Spleen (tissue), 11 donors: ENCODE data around the gene CCL16. TPM values are rescaled to one million over a fixed set of nuclear protein-coding genes. Genes with fewer than 3 reads are reported as not detected.
A peak's percentile ranks its signal among the peaks of the same experiment; 100 is the strongest.

Experiments used
- DNase-seq: peaks from one replicate; pipeline ENCODE4 v3.0.0-alpha.2; 2020
- H3K27ac ChIP-seq, 8 donors: fragments of 200-600 bp; sonication (generic) in 7 of 8; 1 replicate in 4 of 8; 2 replicates in 4 of 8; pipeline versions ENCODE4 v1.5.0 to v1.8.0; 2016 to 2021; ENCODE audit warnings: inconsistent platforms in 4 of 8, mild to moderate bottlenecking in 4 of 8, moderate library complexity in 1 of 8
- H3K27me3 ChIP-seq, 7 donors: fragments of 200-600 bp; sonication (generic) in 6 of 7; replicated peaks in 1 of 7; 1 replicate in 4 of 7; 2 replicates in 3 of 7; pipeline versions ENCODE4 v1.5.0 to v1.8.0; 2016 to 2021; ENCODE audit warnings: inconsistent platforms in 3 of 7, mild to moderate bottlenecking in 1 of 7
- H3K36me3 ChIP-seq, 6 donors: fragments of 200-600 bp; sonication (generic) in 5 of 6; 1 replicate in 4 of 6; 2 replicates in 2 of 6; pipeline versions ENCODE4 v1.5.0 to v1.8.0; 2016 to 2021; ENCODE audit warnings: inconsistent platforms in 2 of 6
- H3K4me1 ChIP-seq, 6 donors: fragments of 200-600 bp; sonication (generic) in 5 of 6; 1 replicate in 3 of 6; 2 replicates in 3 of 6; pipeline versions ENCODE4 v1.5.0 to v1.8.0; 2016 to 2021; ENCODE audit warnings: inconsistent platforms in 3 of 6
- H3K4me3 ChIP-seq, 8 donors: fragments of 200-600 bp; sonication (generic) in 7 of 8; 1 replicate in 4 of 8; 2 replicates in 4 of 8; pipeline versions ENCODE4 v1.5.0 to v1.8.0; 2016 to 2021; ENCODE audit warnings: inconsistent platforms in 4 of 8, mild to moderate bottlenecking in 4 of 8, moderate library complexity in 2 of 8
- H3K9me3 ChIP-seq, 8 donors: fragments of 200-600 bp; sonication (generic) in 7 of 8; 1 replicate in 4 of 8; 2 replicates in 4 of 8; pipeline versions ENCODE4 v1.5.0 to v1.8.0; 2016 to 2021; ENCODE audit warnings: inconsistent platforms in 4 of 8
- CTCF ChIP-seq, 11 experiments: fragments of 200-600 bp in 7 of 11; fragments of 450-650 bp in 4 of 11; sonication (generic) in 4 of 11; IDR thresholded peaks in 8 of 11; conservative IDR thresholded peaks in 3 of 11; 1 replicate in 7 of 11; 2 replicates in 4 of 11; pipeline versions ENCODE4 v1.4.0 to v1.8.0; 2016 to 2021; ENCODE audit warnings: antibody characterized with exemption in 11 of 11, inconsistent platforms in 4 of 11, mild to moderate bottlenecking in 1 of 11
- POLR2A ChIP-seq, 3 donors: fragments of 450-650 bp; IDR thresholded peaks; one replicate each; pipeline ENCODE4 v1.5.1; 2017; ENCODE audit warnings: antibody characterized with exemption in 3 of 3, mild to moderate bottlenecking in 1 of 3
- POLR2AphosphoS5 ChIP-seq, 3 donors: sonication (generic); formaldehyde crosslinking; IDR thresholded peaks; one replicate each; pipeline ENCODE4 v1.5.1; 2017; ENCODE audit warnings: antibody characterized with exemption in 3 of 3
- WGBS, 5 donors: extraction: QIAGEN DNeasy Blood & Tissue Kit in 3 of 5; methylation state at CpG; one replicate each; pipeline versions ENCODE4 v1.1.5 to v1.1.7; 2013 to 2018; 5-methylcytosine and 5-hydroxymethylcytosine counted together
- intact Hi-C: fragments of 100-400 bp; cut with DNase I; formaldehyde crosslinking; loops from one replicate; pipeline ENCODE4 v1.15.0; 2023; ENCODE audit warnings: low total_unique reads
- polyA plus RNA-seq, 3 donors: library from polyadenylated mRNA; stranded (reverse); fragments of 200-250 nt; gene quantifications; one replicate each; pipeline ENCODE4 v1.2.1, GENCODE V29; 2013
- total RNA-seq, 7 donors: library from RNA; depleted of rRNA in 3 of 7; stranded (reverse); fragments of >200 nt in 3 of 7; fragmentation: NEBNext Ultra II Directional in 4 of 7; extraction: Animal tissue kit (Norgen Biotek cat#: 25700) in 4 of 7; gene quantifications; one replicate each; pipeline versions ENCODE4 v1.1.0 to v1.2.1, GENCODE V29; 2016 to 2021
- donor health status: healthy with polysubstance abuse.
- donor health status: DM: no; HTN: no; CAD: no; lungs with moderate emphysema.
- donor health status: DM: no; HTN: no; CAD: no.
- donor health status: Bipolar disorder and iron deficiency.
- donor health status: healthy.
- donor health status: DM: no; HTN: no; CAD: no.
- donor health status: DM: yes; HTN: yes; CAD: no.

CCL16 gene
- total and polyA plus RNA-seq, 10 donors = 0.27 to 8.4 (median 1.7) TPM

- Histone ChIP-seq H3K4me3 (no peak overlapping the region), H3K27me3 (no peaks in the 10 kb centered on the region), H3K9me3 (peaks cover 0 to 17% (median 9%) of the 10 kb centered on the region in 8 donors), H3K4me1 (peaks cover 0 to 30% (median 8%) of the 10 kb centered on the region in 6 donors), H3K36me3 (peaks cover 0 to 11% (median 0%) of the 10 kb centered on the region in 6 donors), H3K27ac (peak overlapping the region in 5 of 8 donors; percentile 28 to 82 (median 56))
- TF ChIP-seq POLR2AphosphoS5 (IDR thresholded peaks at IDR 0.05) (no peak), CTCF (IDR thresholded peaks at IDR 0.05 in 8 of 11, conservative IDR thresholded peaks at IDR 0.05 in 3 of 11) (no peak), POLR2A (IDR thresholded peaks at IDR 0.05) (no peak)
- intact Hi-C loops = no loop called here
- DNase-seq = no peak
These were observed 6.9 kb upstream of the CCL16 start for GRCh38 chr17:35988164-35988563.

DNA sequence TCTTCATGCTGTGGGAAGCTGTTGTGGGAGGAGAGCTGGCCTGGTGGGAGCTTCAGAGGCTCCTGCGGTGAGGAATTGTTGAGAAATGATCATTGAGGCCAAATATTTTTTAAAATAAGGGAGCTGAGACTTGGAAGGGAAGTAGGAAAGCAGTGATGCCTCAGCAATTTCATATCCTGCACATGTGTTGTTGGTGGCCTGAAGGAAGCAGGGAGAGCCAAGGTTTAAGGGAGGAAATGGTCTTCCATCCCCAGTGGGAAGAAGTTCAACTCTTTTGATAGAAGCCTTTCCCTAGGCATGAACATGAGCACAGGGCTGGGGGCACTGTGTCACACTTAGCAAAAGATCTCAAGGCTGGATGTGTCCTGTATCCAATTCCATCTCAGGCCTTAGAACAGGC lies 5.3 kb upstream of the CCL16 start, which contains the start of gene CCL14:
CCL14 (minus strand) TSS at position 87 of the 400 bp plus-strand sequence; CDS start at position 7, 80 bp downstream.
- intact Hi-C loops = no loop called here
- Histone ChIP-seq H3K9me3 (peaks cover 0 to 17% (median 9%) of the 10 kb centered on the region in 8 donors), H3K27ac (peak within 1 kb of the TSS in 7 of 8 donors; percentile 16 to 82 (median 70)), H3K27me3 (no peaks in the 10 kb centered on the region), H3K36me3 (peaks cover 0 to 14% (median 0%) of the 10 kb centered on the region in 6 donors), H3K4me1 (peaks cover 0 to 44% (median 10%) of the 10 kb centered on the region in 6 donors), H3K4me3 (peak within 1 kb of the TSS; percentile 1 to 70 (median 45))
- TF ChIP-seq POLR2A (IDR thresholded peaks at IDR 0.05) (no peak), CTCF (IDR thresholded peaks at IDR 0.05 in 8 of 11, conservative IDR thresholded peaks at IDR 0.05 in 3 of 11) (no peak), POLR2AphosphoS5 (IDR thresholded peaks at IDR 0.05) (peak in 2 of 3 donors; percentile 40 to 75)
- WGBS, 5 donors = 63 to 79% (median 66%) methylated on average over 1 of the region's 1 CpG
- no peak for DNase-seq

- Histone ChIP-seq H3K36me3 (peaks cover 0 to 14% (median 0%) of the 10 kb centered on the region in 6 donors), H3K4me3 (peak overlapping the region in 7 of 8 donors; percentile 29 to 70 (median 47)), H3K27me3 (no peaks in the 10 kb centered on the region), H3K27ac (peak overlapping the region in 7 of 8 donors; percentile 13 to 82 (median 64)), H3K9me3 (peaks cover 0 to 9% (median 6%) of the 10 kb centered on the region in 8 donors), H3K4me1 (peaks cover 0 to 47% (median 10%) of the 10 kb centered on the region in 6 donors)
- intact Hi-C loops = no loop called here
- 86 to 98% (median 94%) methylated on average over 6 of the region's 6 CpGs for whole genome bisulfite sequencing, 5 donors
- DNase-seq = no peak
- TF ChIP-seq POLR2A (IDR thresholded peaks at IDR 0.05) = no peak
- peak in 1 of 3 donors; percentile 37 for TF ChIP-seq POLR2AphosphoS5 (IDR thresholded peaks at IDR 0.05)
These were observed 2.8 kb upstream of the CCL16 start for GRCh38 chr17:35984140-35984539.

DNA sequence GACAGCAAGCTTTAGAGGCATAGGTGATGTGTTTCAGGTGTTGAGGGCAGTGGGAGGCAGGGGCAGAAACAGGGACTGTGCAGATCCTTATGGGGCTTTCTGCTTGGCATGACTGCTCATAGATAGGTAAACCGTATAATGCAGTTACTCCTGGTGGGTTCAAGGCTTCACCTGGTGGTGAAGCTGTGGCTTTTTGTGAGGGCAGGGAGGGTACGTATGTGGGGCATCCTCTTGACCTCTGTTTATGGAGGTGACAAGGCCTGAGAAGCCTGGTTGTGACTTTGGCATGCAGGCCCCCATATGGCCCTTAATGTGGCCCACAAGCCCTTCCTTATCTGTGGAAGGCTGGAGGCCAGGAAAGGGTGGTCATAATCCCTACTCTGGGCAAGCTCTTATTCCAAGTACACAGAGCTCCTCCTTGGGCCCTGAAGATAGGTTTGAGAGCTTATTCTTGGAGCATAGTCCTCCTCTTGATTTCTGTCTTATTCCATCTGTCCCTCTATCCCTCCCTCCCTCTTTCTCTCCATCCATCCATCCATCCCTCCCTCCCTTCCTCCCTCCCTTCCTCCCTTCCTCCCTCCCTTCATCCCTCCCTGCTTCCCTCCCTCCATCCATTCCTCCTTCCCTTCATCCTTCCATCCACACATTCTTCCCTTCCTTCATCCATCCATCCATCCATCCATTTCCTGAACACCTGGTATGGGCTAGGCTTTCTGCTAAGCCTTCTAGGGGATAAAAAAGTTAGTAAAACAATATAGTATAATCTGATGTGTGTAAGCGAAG lies 1.3 kb upstream of the CCL16 start:
- no peaks in the 10 kb centered on the region for H3K27me3 ChIP-seq
- intact Hi-C loops = no loop called here
- 75 to 83% (median 78%) methylated on average over 3 of the region's 3 CpGs for WGBS, 5 donors
- TF ChIP-seq CTCF (IDR thresholded peaks at IDR 0.05 in 8 of 11, conservative IDR thresholded peaks at IDR 0.05 in 3 of 11) (peak in 1 of 11 experiments; percentile 6), POLR2A (IDR thresholded peaks at IDR 0.05) (no peak), POLR2AphosphoS5 (IDR thresholded peaks at IDR 0.05) (no peak)
- H3K4me3 ChIP-seq = peak overlapping the region in 1 of 8 donors; percentile 70
- peaks cover 0 to 42% (median 7%) of the 10 kb centered on the region in 6 donors for H3K4me1 ChIP-seq
- DNase-seq = no peak
- H3K9me3 ChIP-seq = no peaks in the 10 kb centered on the region
- H3K27ac ChIP-seq = peak overlapping the region in 6 of 8 donors; percentile 15 to 82 (median 70)
- peaks cover 0 to 14% (median 0%) of the 10 kb centered on the region in 6 donors for H3K36me3 ChIP-seq
